Astrocyte of the spinal cord (primary cell): ENCODE measurements around the gene CDKN2AIPNL.

Experiments
- DNase-seq: peaks from one replicate; pipeline ENCODE4 v3.0.0; 2011; ENCODE audit warnings: low read depth, low spot score
- H3K4me3 ChIP-seq: 2 replicates; pipeline ENCODE4 v1.5.1; 2011; ENCODE audit warnings: low read depth, mild to moderate bottlenecking, low read length, moderate library complexity
- in situ Hi-C: cut with HindIII; loops from 2 replicates; pipeline ENCODE4 v1.10.0; 2017; ENCODE audit warnings: low sequenced_read_pairs
- TF ChIP-seq, protein P1 (sequence below): IDR thresholded peaks from 2 replicates; pipeline ENCODE4 v1.5.1; 2012; ENCODE audit warnings: low read depth, mild to moderate bottlenecking, low read length, inconsistent platforms

CDKN2AIPNL gene

GRCh38 chr5:134411228-134411545 lies 494 bp downstream of the CDKN2AIPNL start:
- TF ChIP-seq, protein P1, sequence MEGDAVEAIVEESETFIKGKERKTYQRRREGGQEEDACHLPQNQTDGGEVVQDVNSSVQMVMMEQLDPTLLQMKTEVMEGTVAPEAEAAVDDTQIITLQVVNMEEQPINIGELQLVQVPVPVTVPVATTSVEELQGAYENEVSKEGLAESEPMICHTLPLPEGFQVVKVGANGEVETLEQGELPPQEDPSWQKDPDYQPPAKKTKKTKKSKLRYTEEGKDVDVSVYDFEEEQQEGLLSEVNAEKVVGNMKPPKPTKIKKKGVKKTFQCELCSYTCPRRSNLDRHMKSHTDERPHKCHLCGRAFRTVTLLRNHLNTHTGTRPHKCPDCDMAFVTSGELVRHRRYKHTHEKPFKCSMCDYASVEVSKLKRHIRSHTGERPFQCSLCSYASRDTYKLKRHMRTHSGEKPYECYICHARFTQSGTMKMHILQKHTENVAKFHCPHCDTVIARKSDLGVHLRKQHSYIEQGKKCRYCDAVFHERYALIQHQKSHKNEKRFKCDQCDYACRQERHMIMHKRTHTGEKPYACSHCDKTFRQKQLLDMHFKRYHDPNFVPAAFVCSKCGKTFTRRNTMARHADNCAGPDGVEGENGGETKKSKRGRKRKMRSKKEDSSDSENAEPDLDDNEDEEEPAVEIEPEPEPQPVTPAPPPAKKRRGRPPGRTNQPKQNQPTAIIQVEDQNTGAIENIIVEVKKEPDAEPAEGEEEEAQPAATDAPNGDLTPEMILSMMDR, result no peak
- no peak for DNase-seq
- peak overlapping the region; percentile 94 for H3K4me3 ChIP-seq
- in situ Hi-C loops, result no loop called here

DNA sequence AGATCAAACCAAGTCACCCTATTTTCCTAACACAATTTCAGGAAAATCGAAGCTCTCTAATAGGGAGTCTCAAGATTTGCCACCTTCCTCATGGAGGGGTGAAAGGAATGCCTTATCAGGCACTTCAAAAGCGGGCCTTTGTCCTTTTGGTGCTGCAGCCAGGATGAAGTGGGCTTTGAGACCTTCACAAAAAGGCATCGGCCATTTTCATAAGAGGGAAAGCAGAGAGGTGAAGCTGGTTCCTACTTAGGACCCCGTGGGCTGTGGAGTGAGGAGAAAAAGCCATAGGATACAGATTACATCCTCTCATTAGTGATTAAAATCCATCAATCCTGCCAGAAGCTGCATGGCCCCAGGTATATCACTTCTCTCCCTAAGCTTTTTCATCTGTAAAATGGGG lies 859 bp downstream of the CDKN2AIPNL start:
- peak overlapping the region; percentile 94 for H3K4me3 ChIP-seq
- DNase-seq, result no peak
- TF ChIP-seq, protein P1, result no peak
- in situ Hi-C loops, result no loop called here

DNA sequence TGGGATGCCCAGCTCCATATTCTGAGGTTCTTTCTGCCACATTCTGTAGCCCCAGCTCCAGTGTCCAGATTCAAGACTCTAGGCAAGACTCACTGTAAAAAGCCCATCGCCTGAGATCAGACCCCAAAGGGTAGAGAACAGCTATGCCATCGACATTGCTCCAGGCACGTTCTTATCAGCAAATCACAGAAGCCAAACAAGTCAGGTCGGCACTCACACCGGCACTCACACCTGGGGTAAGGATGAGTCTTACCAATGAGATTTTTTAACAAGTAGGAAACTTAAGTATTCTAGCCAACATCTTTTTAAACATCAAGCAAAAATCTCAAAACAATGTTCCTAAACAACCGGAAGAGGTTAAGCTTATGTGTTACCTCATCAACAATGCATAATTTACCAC lies 2.4 kb downstream of the CDKN2AIPNL start:
- in situ Hi-C loops, result no loop called here
- no peak overlapping the region for H3K4me3 ChIP-seq
- no peak for DNase-seq
- TF ChIP-seq, protein P1, result no peak

GRCh38 chr5:134406390-134406789 lies 5.3 kb downstream of the CDKN2AIPNL start:
- TF ChIP-seq, protein P1, result no peak
- no peak overlapping the region for H3K4me3 ChIP-seq
- no peak for DNase-seq
- in situ Hi-C loops, result no loop called here

- TF ChIP-seq, protein P1, result no peak
- no peak for DNase-seq
- in situ Hi-C loops, result no loop called here
- no peak overlapping the region for H3K4me3 ChIP-seq
Observed at GRCh38 chr5:134403951-134404350, 7.7 kb downstream of the CDKN2AIPNL start.

GRCh38 chr5:134398609-134399155 lies 13.0 kb downstream of the CDKN2AIPNL start:
- H3K4me3 ChIP-seq, result no peak overlapping the region
- in situ Hi-C loops, result no loop called here
- no peak for DNase-seq
- TF ChIP-seq, protein P1, result no peak

GRCh38 chr5:134397196-134397595 lies 14.5 kb downstream of the CDKN2AIPNL start:
- in situ Hi-C loops, result no loop called here
- no peak for DNase-seq
- TF ChIP-seq, protein P1, result no peak
- no peak overlapping the region for H3K4me3 ChIP-seq
